Tibial artery (tissue), 4 donors: ENCODE measurements around the gene NDFIP1.
"Not testable (repeated sequence)": the region's sequence is repeated elsewhere in the genome, so short reads cannot be mapped to it uniquely, and the experiment has no call there.

Experiments used
- DNase-seq, 2 donors: peaks; one replicate each; pipeline ENCODE4 v3.0.0-alpha.2; 2019
- H3K27ac ChIP-seq, 2 donors: fragments of 200-600 bp; sonication (generic) in 1 of 2; 1 replicate in 1 of 2; 2 replicates in 1 of 2; pipeline ENCODE4 v1.5.1; 2018 to 2019; ENCODE audit warnings: mild to moderate bottlenecking in 1 of 2
- H3K27me3 ChIP-seq, 2 donors: fragments of 200-600 bp; sonication (generic) in 1 of 2; one replicate each; pipeline versions ENCODE4 v1.5.1 to v1.6.0; 2016 to 2019
- H3K36me3 ChIP-seq, 3 donors: fragments of 200-600 bp; sonication (generic) in 2 of 3; one replicate each; pipeline ENCODE4 v1.5.1; 2016 to 2019; ENCODE audit warnings: mild to moderate bottlenecking in 2 of 3
- H3K4me1 ChIP-seq, 4 donors: fragments of 200-600 bp; sonication (generic) in 2 of 4; 1 replicate in 3 of 4; 2 replicates in 1 of 4; pipeline ENCODE4 v1.5.1; 2016 to 2019
- H3K4me3 ChIP-seq, 2 donors: fragments of 200-600 bp; sonication (generic) in 1 of 2; 1 replicate in 1 of 2; 2 replicates in 1 of 2; pipeline ENCODE4 v1.5.1; 2018 to 2019; ENCODE audit warnings: mild to moderate bottlenecking in 2 of 2
- H3K9me3 ChIP-seq, 3 donors: fragments of 200-600 bp; sonication (generic) in 1 of 3; one replicate each; pipeline ENCODE4 v1.5.1; 2016 to 2019
- CTCF ChIP-seq, 2 experiments: fragments of 200-600 bp in 1 of 2; fragments of 450-650 bp in 1 of 2; IDR thresholded peaks; one replicate each; pipeline ENCODE4 v1.5.1; 2017 to 2019; ENCODE audit warnings: antibody characterized with exemption in 2 of 2, mild to moderate bottlenecking in 1 of 2, moderate library complexity in 1 of 2
- intact Hi-C: fragments of 100-400 bp; cut with DNase I; formaldehyde crosslinking; loops from one replicate; pipeline ENCODE4 v1.15.0; 2023; ENCODE audit warnings: low total_unique reads

Gene NDFIP1

GRCh38 chr5:142152384-142152732, 43.8 kb downstream of the NDFIP1 start:
- TF ChIP-seq CTCF (IDR thresholded peaks at IDR 0.05) = no peak
- Histone ChIP-seq H3K27ac (no peak overlapping the region), H3K4me3 (no peak overlapping the region), H3K9me3 (no peaks in the 10 kb centered on the region), H3K4me1 (peaks cover 0 to 9% (median 2%) of the 10 kb centered on the region in 4 donors), H3K27me3 (no peaks in the 10 kb centered on the region), H3K36me3 (peaks cover 23 to 38% (median 24%) of the 10 kb centered on the region in 3 donors)
- DNase-seq = no peak
- intact Hi-C loops = loop anchor here (5.0 kb wide), 2 partner anchors 395 to 545 kb away; no protein-coding TSS in a partner anchor

- H3K4me3 ChIP-seq = no peak overlapping the region
- intact Hi-C loops = loop anchor here (5.0 kb wide), 2 partner anchors 393 to 543 kb away; no protein-coding TSS in a partner anchor
- peaks cover 9 to 23% (median 11%) of the 10 kb centered on the region in 3 donors for H3K36me3 ChIP-seq
- no peaks in the 10 kb centered on the region for H3K27me3 ChIP-seq
- TF ChIP-seq CTCF (IDR thresholded peaks at IDR 0.05) = no peak
- peaks cover 0 to 11% (median 2%) of the 10 kb centered on the region in 4 donors for H3K4me1 ChIP-seq
- DNase-seq = no peak
- H3K9me3 ChIP-seq = no peaks in the 10 kb centered on the region
- H3K27ac ChIP-seq = no peak overlapping the region
Observed at GRCh38 chr5:142153674-142154448, 45.3 kb downstream of the NDFIP1 start.

DNA sequence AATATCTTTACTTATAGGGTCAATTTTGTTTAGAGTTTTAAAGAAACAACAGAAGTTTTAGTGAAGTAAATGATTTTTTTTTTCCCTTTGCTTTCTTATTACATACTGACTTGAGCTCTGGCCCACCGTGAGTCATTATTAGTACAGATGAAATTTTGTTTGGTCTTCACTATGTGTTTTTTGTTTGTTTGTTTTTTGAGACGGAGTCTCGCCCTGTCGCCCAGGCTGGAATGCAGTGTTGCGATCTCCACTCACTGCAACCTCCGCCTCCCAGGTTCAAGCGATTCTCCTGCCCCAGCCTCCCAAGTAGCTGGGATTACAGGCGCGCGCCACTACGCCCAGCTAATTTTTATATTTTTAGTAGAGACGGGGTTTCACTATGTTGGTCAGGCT, 45.9 kb downstream of the NDFIP1 start:
- not testable (repeated sequence) for H3K27me3 ChIP-seq, H3K4me3 ChIP-seq, H3K9me3 ChIP-seq, H3K27ac ChIP-seq, DNase-seq
- H3K4me1 ChIP-seq = peaks cover 0 to 11% (median 2%) of the 10 kb centered on the region in 4 donors
- intact Hi-C loops = loop anchor here (5.0 kb wide), 2 partner anchors 393 to 543 kb away; no protein-coding TSS in a partner anchor
- H3K36me3 ChIP-seq = peaks cover 4 to 20% (median 11%) of the 10 kb centered on the region in 3 donors

GRCh38 chr5:142156839-142157463, 48.4 kb downstream of the NDFIP1 start:
- Histone ChIP-seq H3K27me3 (no peaks in the 10 kb centered on the region), H3K4me3 (no peak overlapping the region), H3K4me1 (peaks cover 0 to 11% (median 0%) of the 10 kb centered on the region in 4 donors), H3K9me3 (no peaks in the 10 kb centered on the region), H3K36me3 (peaks cover 0 to 12% (median 7%) of the 10 kb centered on the region in 3 donors), H3K27ac (no peak overlapping the region)
- TF ChIP-seq CTCF (IDR thresholded peaks at IDR 0.05) = no peak
- intact Hi-C loops = no loop called here
- no peak for DNase-seq

GRCh38 chr5:142159354-142159753, 50.8 kb downstream of the NDFIP1 start:
- intact Hi-C loops = no loop called here
- no peak for TF ChIP-seq CTCF (IDR thresholded peaks at IDR 0.05)
- Histone ChIP-seq H3K36me3 (peaks cover 0 to 7% (median 3%) of the 10 kb centered on the region in 3 donors), H3K4me3 (no peak overlapping the region), H3K27ac (no peak overlapping the region), H3K27me3 (no peaks in the 10 kb centered on the region), H3K9me3 (no peaks in the 10 kb centered on the region), H3K4me1 (peaks cover 0 to 6% (median 0%) of the 10 kb centered on the region in 4 donors)
- DNase-seq = no peak

GRCh38 chr5:142164315-142164714, 55.7 kb downstream of the NDFIP1 start:
- Histone ChIP-seq H3K4me1 (no peaks in the 10 kb centered on the region), H3K27ac (no peak overlapping the region), H3K4me3 (no peak overlapping the region), H3K27me3 (no peaks in the 10 kb centered on the region), H3K36me3 (no peaks in the 10 kb centered on the region), H3K9me3 (no peaks in the 10 kb centered on the region)
- no peak for TF ChIP-seq CTCF (IDR thresholded peaks at IDR 0.05)
- DNase-seq = no peak
- intact Hi-C loops = no loop called here
